ENCODE results near the gene NUBP2.

GRCh38 chr16:1747934-1748333, 34.8 kb upstream of the NUBP2 start:
- no peak for TF ChIP-seq CTCF (IDR thresholded peaks at IDR 0.05)
- TF ChIP-seq POLR2A (IDR thresholded peaks at IDR 0.05): no peak
